Skeletal muscle tissue (tissue), 4 donors: ENCODE measurements around the gene HDAC10. TPM values are rescaled to one million over a fixed set of nuclear protein-coding genes. Genes with fewer than 3 reads are reported as not detected.

Source experiments
- H3K27ac ChIP-seq: one replicate; pipeline ENCODE4 v1.7.0; 2013; ENCODE audit warnings: mild to moderate bottlenecking, low read depth, low read length, inconsistent platforms
- H3K27me3 ChIP-seq, 3 donors: one replicate each; pipeline ENCODE4 v1.7.0; 2013; ENCODE audit warnings: low read length in 3 of 3; ENCODE audit not compliant: control insufficient read depth in 3 of 3, insufficient read depth in 3 of 3
- H3K36me3 ChIP-seq, 3 donors: one replicate each; pipeline ENCODE4 v1.7.0; 2013; ENCODE audit warnings: low read length in 3 of 3; ENCODE audit not compliant: control insufficient read depth in 3 of 3, insufficient read depth in 3 of 3
- H3K4me1 ChIP-seq, 3 donors: one replicate each; pipeline ENCODE4 v1.7.0; 2013; ENCODE audit warnings: low read length in 3 of 3, mild to moderate bottlenecking in 3 of 3; ENCODE audit not compliant: control insufficient read depth in 3 of 3, insufficient read depth in 3 of 3
- H3K4me3 ChIP-seq, 3 donors: one replicate each; pipeline ENCODE4 v1.7.0; 2013; ENCODE audit warnings: low read length in 3 of 3
- H3K9ac ChIP-seq, 3 donors: one replicate each; pipeline ENCODE4 v1.7.0; 2013; ENCODE audit warnings: low read length in 3 of 3, mild to moderate bottlenecking in 3 of 3, moderate library complexity in 2 of 3, low read depth in 1 of 3
- H3K9me3 ChIP-seq, 3 donors: one replicate each; pipeline ENCODE4 v1.7.0; 2013; ENCODE audit warnings: low read length in 3 of 3; ENCODE audit not compliant: control insufficient read depth in 3 of 3
- total RNA-seq: library from RNA; depleted of rRNA; stranded (reverse); fragments of >200 nt; gene quantifications from one replicate; pipeline ENCODE4 v1.2.3, GENCODE V29; 2014
- donor health status: Osteomylitis.

HDAC10 gene
- total RNA-seq, 1 donor from 2014 or later = 8.9 TPM

DNA sequence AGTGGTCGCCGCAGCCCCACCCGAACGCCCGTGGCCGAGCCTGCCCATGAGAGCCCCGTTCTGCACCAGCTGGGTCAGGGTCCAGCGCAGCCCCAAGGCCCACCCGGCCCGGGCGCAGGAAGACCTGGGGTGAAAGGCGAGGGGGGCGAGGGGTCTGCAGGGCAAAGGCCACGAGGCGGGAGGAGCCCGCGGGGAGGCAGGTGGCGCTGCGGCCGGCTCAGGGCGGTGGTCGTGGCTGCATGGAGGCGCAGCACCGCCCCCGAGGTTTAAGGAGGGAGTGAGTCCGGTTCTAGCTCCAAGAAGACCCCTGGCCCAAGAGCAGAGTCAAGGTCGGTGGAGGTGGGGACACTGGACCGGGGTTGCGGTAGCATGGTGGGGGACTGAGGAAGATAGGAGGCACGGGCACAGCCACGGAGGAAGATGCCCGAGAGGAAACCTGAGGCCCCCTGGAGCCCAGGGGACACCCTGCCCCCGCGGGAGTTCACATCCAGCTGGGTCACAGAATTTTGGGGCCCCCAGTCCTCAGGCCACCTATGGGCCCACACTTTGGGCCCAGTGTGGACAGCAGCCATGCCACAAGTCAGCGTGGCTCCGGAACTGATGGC is 514 bp upstream of the HDAC10 start:
- Histone ChIP-seq H3K4me1 (peaks cover 31 to 63% (median 52%) of the 10 kb centered on the region in 3 donors), H3K36me3 (peaks cover 25 to 41% (median 40%) of the 10 kb centered on the region in 3 donors), H3K9ac (peak overlapping the region in 2 of 3 donors; percentile 73 to 84), H3K9me3 (no peaks in the 10 kb centered on the region), H3K27me3 (no peaks in the 10 kb centered on the region), H3K4me3 (peak overlapping the region in 2 of 3 donors; percentile 41 to 69), H3K27ac (peak overlapping the region; percentile 37)

DNA sequence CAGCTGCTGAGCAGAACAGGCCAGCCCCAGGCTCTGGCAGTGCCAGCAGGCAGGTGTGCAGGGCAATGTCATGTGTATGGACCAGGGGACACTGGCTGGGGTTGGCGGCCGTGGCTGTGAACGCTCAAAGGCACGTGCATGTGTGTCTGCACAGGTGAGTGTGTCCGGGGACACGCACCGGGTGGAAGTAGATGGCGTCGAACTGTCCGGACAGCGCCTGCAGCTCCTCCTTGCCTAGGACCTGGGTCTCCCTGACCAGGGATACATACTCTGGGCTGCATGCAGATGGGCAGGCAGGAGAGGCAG is 863 bp downstream of the HDAC10 start:
- H3K4me1 ChIP-seq = peaks cover 34 to 67% (median 54%) of the 10 kb centered on the region in 3 donors
- H3K27ac ChIP-seq = no peak overlapping the region
- H3K9ac ChIP-seq = peak overlapping the region; percentile 73 to 84 (median 77)

DNA sequence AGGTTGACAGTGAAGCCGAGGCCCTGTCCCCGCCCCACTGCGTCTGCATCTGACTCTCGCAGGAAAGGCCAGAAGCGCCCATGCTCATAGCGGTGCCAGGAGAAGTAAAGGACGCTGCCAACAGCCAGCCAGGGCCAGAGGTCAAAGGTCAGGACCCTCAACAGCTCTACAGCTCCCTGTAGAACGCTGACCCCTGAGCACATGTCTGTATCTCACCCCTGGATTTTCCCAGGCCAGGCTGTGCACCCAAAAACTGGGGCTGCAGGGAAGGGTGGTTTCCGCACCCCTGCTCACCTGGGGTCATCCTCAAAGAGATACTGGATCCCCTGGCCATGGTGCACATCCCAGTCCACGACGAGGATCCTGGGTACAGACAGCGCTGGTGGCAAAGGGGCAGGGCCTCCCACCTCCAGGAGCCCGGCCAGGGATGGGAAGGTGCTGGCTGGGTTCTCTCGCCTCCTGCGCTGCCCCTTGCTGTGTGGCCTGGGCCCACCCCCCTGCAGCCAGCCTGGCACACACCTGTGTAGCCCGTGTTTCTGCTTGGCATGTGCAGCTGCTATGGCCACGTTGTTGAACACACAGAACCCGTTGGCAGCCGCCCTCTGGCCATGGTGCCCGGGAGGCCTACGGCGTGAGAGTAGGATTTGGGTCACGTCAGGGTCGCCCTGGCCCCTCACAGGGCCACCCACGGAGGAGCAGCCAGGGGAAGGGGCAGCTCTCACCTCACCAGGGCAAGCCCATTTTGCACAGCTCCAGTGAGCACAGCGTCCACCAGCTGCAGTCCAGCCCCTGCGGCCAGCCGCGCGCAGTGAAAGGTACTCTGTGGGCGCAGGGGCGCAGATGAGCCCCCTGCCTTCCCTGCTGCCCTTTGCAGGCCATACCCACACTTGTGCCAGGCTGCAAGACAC is 1.5 kb downstream of the HDAC10 start:
- H3K4me1 ChIP-seq = peaks cover 34 to 67% (median 54%) of the 10 kb centered on the region in 3 donors
- H3K36me3 ChIP-seq = peaks cover 23 to 40% (median 32%) of the 10 kb centered on the region in 3 donors
- peak overlapping the region; percentile 73 to 84 (median 77) for H3K9ac ChIP-seq
- peak overlapping the region; percentile 69 to 80 (median 70) for H3K4me3 ChIP-seq
- no peaks in the 10 kb centered on the region for H3K27me3 ChIP-seq
- H3K27ac ChIP-seq = no peak overlapping the region
- no peaks in the 10 kb centered on the region for H3K9me3 ChIP-seq

More for the DNA sequence above, 863 bp downstream of the HDAC10 start:
- Histone ChIP-seq H3K36me3 (peaks cover 26 to 46% (median 35%) of the 10 kb centered on the region in 3 donors), H3K27me3 (no peaks in the 10 kb centered on the region), H3K4me3 (peak overlapping the region; percentile 69 to 80 (median 70)), H3K9me3 (no peaks in the 10 kb centered on the region)

DNA sequence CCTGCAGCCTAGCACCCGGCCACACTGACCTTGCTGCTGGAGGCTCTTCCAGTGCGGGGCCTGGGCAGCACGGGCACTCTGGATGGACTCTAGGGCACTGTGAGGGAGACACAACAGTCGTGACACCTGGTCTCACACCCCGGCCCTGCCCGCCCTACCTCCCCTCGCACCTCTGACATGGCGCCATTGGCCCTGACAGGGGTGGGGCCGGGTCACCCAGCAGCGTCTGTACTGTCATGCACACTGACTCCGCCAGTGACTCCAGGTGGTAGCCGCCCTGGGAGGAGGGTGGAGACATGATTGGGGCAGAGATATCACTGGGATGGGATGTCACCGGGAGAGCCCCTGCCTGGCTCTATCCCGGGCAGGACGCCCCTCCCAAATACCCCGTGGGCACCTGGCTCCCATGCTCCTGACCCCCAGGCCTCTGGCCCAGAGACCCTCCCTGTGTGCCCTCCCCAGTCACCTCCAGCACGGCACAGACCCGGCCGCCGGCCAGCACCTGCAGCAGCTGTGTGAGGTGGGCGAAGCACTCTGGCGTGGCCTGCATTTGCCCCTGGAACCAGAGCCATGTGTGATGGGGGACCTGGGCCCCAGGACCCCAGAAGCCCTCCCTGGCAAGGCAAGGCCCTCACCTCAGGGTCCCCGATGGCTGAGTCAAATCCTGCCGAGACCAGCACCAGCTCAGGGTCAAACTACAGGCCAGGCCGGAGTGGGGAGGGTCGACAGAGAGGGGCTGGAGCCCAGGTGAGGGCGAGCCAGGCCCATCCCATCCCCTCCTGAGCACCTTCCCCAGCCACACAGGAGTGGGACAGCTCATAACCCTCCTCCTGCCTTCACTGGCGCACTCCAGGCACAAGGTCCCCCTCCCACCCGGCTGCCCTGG is 2.6 kb downstream of the HDAC10 start:
- H3K27ac ChIP-seq = no peak overlapping the region

DNA sequence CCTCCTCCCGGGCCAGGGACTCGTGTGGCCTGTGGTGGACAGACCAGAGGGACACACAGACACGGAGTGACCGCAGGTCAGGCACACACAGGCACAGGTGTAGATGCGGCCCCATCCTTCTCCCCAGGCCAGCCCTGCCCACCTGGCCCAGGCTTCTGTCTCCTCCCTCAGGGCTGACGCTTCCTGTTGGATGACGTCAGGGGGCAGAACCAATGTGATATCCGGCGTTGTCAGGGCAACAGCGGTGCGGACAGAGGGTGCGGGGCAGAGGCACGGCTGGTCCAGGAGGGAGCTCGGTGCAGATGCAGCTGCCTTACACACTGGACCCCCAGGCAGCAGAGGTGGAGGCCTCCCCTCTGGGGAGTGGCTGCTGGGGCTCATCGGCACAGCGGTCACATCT is 3.3 kb downstream of the HDAC10 start:
- no peaks in the 10 kb centered on the region for H3K27me3 ChIP-seq
- H3K36me3 ChIP-seq = peaks cover 16 to 31% (median 25%) of the 10 kb centered on the region in 3 donors
- H3K9ac ChIP-seq = peak overlapping the region in 1 of 3 donors; percentile 50
- no peak overlapping the region for H3K4me3 ChIP-seq
- no peak overlapping the region for H3K27ac ChIP-seq
- H3K9me3 ChIP-seq = no peaks in the 10 kb centered on the region
- H3K4me1 ChIP-seq = peaks cover 44 to 74% (median 65%) of the 10 kb centered on the region in 3 donors

More for the DNA sequence above, 2.6 kb downstream of the HDAC10 start:
- H3K9ac ChIP-seq = peak overlapping the region in 1 of 3 donors; percentile 50
- H3K9me3 ChIP-seq = no peaks in the 10 kb centered on the region
- peaks cover 17 to 36% (median 25%) of the 10 kb centered on the region in 3 donors for H3K36me3 ChIP-seq
- H3K4me3 ChIP-seq = no peak overlapping the region
- peaks cover 42 to 71% (median 62%) of the 10 kb centered on the region in 3 donors for H3K4me1 ChIP-seq
- H3K27me3 ChIP-seq = no peaks in the 10 kb centered on the region

- Histone ChIP-seq H3K36me3 (peaks cover 15 to 28% (median 25%) of the 10 kb centered on the region in 3 donors), H3K27me3 (no peaks in the 10 kb centered on the region), H3K9ac (peak overlapping the region in 2 of 3 donors; percentile 89 to 98), H3K9me3 (no peaks in the 10 kb centered on the region), H3K4me1 (peaks cover 48 to 73% (median 64%) of the 10 kb centered on the region in 3 donors), H3K27ac (no peak overlapping the region), H3K4me3 (peak overlapping the region; percentile 35 to 98 (median 79))
Measured at GRCh38 chr22:50246242-50247175, 4.6 kb downstream of the HDAC10 start.

- H3K4me3 ChIP-seq = peak overlapping the region; percentile 93 to 98 (median 95)
- peaks cover 46 to 71% (median 59%) of the 10 kb centered on the region in 3 donors for H3K4me1 ChIP-seq
- H3K36me3 ChIP-seq = peaks cover 15 to 28% (median 25%) of the 10 kb centered on the region in 3 donors
- H3K9ac ChIP-seq = peak overlapping the region; percentile 89 to 98 (median 89)
- H3K27ac ChIP-seq = peak overlapping the region; percentile 82
- H3K27me3 ChIP-seq = no peaks in the 10 kb centered on the region
- H3K9me3 ChIP-seq = no peaks in the 10 kb centered on the region
Measured at GRCh38 chr22:50245214-50246072, 5.6 kb downstream of the HDAC10 start.

DNA sequence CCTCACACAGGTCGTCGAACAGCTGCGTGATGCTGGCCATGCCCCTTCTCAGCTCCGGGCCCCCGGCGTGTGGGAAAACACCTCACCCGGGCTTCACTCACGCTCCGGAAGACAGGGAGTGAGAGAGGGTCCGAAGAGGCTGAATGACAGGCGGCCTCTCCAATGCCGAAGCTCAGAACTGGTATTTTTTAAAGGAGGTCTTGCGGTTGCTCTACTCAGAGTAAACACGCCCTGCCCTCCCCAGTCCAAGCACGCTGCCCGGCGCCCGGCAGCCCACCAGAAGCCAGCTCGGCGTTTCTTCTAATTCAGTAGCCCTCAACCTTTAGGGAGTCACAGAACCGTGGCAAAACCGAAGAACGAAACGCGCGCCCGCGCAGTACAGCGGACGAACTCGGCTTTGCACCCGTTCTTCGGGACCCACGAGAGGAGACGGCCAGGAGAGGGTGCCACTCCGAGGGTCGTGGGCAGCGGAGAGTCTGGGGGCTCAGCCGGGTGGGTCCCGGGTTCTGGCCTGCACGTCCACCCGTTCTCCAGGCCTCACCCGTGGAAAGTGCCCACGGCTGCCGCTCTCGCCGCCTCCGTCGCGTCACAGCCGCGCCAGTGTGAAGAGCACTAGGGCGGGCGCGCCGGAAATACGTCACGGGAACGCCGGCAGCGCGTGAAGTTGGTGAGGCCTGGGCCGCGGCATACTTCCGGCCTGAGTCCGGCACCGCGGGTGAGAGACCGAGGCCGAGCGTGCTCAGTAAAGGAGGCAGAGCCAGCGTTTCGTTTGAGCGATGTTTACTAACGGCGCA is 6.4 kb downstream of the HDAC10 start, which contains the start of gene TUBGCP6:
TUBGCP6 (minus strand) TSS at position 604 of the 794 bp plus-strand sequence; CDS start at position 40, 564 bp downstream.
- H3K9ac ChIP-seq = peak within 1 kb of the TSS; percentile 89 to 99 (median 98)
- H3K4me3 ChIP-seq = peak within 1 kb of the TSS; percentile 93 to 98 (median 95)
- no peaks in the 10 kb centered on the region for H3K27me3 ChIP-seq
- H3K36me3 ChIP-seq = peaks cover 23 to 35% (median 33%) of the 10 kb centered on the region in 3 donors
- H3K9me3 ChIP-seq = no peaks in the 10 kb centered on the region
- H3K4me1 ChIP-seq = peaks cover 37 to 63% (median 51%) of the 10 kb centered on the region in 3 donors
- H3K27ac ChIP-seq = peak within 1 kb of the TSS; percentile 82
